ENCODE measurements around the gene ZBTB18.

Gene ZBTB18

GRCh38 chr1:244092964-244093638, 42.0 kb downstream of the ZBTB18 start:
- TF ChIP-seq, protein P1, sequence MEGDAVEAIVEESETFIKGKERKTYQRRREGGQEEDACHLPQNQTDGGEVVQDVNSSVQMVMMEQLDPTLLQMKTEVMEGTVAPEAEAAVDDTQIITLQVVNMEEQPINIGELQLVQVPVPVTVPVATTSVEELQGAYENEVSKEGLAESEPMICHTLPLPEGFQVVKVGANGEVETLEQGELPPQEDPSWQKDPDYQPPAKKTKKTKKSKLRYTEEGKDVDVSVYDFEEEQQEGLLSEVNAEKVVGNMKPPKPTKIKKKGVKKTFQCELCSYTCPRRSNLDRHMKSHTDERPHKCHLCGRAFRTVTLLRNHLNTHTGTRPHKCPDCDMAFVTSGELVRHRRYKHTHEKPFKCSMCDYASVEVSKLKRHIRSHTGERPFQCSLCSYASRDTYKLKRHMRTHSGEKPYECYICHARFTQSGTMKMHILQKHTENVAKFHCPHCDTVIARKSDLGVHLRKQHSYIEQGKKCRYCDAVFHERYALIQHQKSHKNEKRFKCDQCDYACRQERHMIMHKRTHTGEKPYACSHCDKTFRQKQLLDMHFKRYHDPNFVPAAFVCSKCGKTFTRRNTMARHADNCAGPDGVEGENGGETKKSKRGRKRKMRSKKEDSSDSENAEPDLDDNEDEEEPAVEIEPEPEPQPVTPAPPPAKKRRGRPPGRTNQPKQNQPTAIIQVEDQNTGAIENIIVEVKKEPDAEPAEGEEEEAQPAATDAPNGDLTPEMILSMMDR (IDR thresholded peaks at IDR 0.05; ENCODE audit: low read length, missing control alignments) = no peak
- H3K4me3 ChIP-seq (replicated peaks; ENCODE audit: low read depth, low read length) = no peak overlapping the region
- DNase-seq (ENCODE audit: low read depth) = no peak

- no peak for DNase-seq (ENCODE audit: low read depth)
Measured at GRCh38 chr1:244094880-244095528, 43.9 kb downstream of the ZBTB18 start.

DNA sequence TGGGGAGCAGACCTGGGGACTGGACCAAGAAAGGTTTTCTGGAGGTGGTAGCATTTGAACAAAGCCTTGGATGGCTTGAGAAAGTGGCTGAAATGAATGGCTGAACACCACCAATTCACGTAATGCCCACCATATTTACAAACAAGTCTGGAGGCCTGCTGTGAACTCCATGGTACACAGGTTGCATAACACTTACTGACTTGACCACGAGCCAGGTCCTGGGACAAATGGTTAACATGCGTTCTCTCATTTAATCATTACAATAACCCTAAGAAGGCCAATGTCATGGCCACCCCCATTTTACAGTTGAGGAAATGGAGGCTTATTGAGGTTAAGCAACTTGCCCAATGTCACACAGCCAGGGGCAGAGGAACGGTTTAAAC, 44.4 kb downstream of the ZBTB18 start:
- no peak for DNase-seq (ENCODE audit: low read depth)
- no peak overlapping the region for H3K4me3 ChIP-seq (replicated peaks; ENCODE audit: low read depth, low read length)
- TF ChIP-seq, protein P1 (IDR thresholded peaks at IDR 0.05; ENCODE audit: low read length, missing control alignments) = no peak

More at GRCh38 chr1:244094880-244095528, 43.9 kb downstream of the ZBTB18 start:
- TF ChIP-seq, protein P1 (IDR thresholded peaks at IDR 0.05; ENCODE audit: low read length, missing control alignments) = no peak
- no peak overlapping the region for H3K4me3 ChIP-seq (replicated peaks; ENCODE audit: low read depth, low read length)

GRCh38 chr1:244096066-244096610, 45.1 kb downstream of the ZBTB18 start:
- no peak overlapping the region for H3K4me3 ChIP-seq (replicated peaks; ENCODE audit: low read depth, low read length)
- DNase-seq (ENCODE audit: low read depth) = no peak
- TF ChIP-seq, protein P1 (IDR thresholded peaks at IDR 0.05; ENCODE audit: low read length, missing control alignments) = no peak

GRCh38 chr1:244096691-244097090, 45.6 kb downstream of the ZBTB18 start:
- TF ChIP-seq, protein P1 (IDR thresholded peaks at IDR 0.05; ENCODE audit: low read length, missing control alignments) = no peak
- no peak overlapping the region for H3K4me3 ChIP-seq (replicated peaks; ENCODE audit: low read depth, low read length)
- no peak for DNase-seq (ENCODE audit: low read depth)

- TF ChIP-seq, protein P1 (IDR thresholded peaks at IDR 0.05; ENCODE audit: low read length, missing control alignments) = no peak
- H3K4me3 ChIP-seq (replicated peaks; ENCODE audit: low read depth, low read length) = no peak overlapping the region
- no peak for DNase-seq (ENCODE audit: low read depth)
Measured at GRCh38 chr1:244097523-244098405, 46.7 kb downstream of the ZBTB18 start.

Data from fibroblast of pulmonary artery (primary cell).